ENCODE measurements around the gene DEUP1. TPM values are rescaled to one million over a fixed set of nuclear protein-coding genes. Genes with fewer than 3 reads are reported as not detected.

Gene DEUP1
- total RNA-seq, 1 donor from 2014 or later = not detected

- intact Hi-C loops (cut with DNase I) = no loop called here
- ATAC-seq (ENCODE audit: poor library complexity) (no peak), DNase-seq (no peak)
Measured at GRCh38 chr11:93464927-93465540, 134.5 kb downstream of the DEUP1 start.

GRCh38 chr11:93467054-93467453, 136.5 kb downstream of the DEUP1 start:
- DNase-seq = no peak
- intact Hi-C loops (cut with DNase I) = no loop called here
- no peak for ATAC-seq (ENCODE audit: poor library complexity)

GRCh38 chr11:93468290-93468689, 137.7 kb downstream of the DEUP1 start:
- DNase-seq (no peak), ATAC-seq (ENCODE audit: poor library complexity) (no peak)
- intact Hi-C loops (cut with DNase I) = no loop called here

- DNase-seq = no peak
- intact Hi-C loops (cut with DNase I) = no loop called here
- no peak for ATAC-seq (ENCODE audit: poor library complexity)
Measured at GRCh38 chr11:93474123-93474522, 143.6 kb downstream of the DEUP1 start.

GRCh38 chr11:93476796-93477195, 146.3 kb downstream of the DEUP1 start:
- intact Hi-C loops (cut with DNase I) = no loop called here
- ATAC-seq (ENCODE audit: poor library complexity) = no peak
- no peak for DNase-seq

- intact Hi-C loops (cut with DNase I) = no loop called here
- ATAC-seq (ENCODE audit: poor library complexity) (no peak), DNase-seq (no peak)
Measured at GRCh38 chr11:93477684-93478234, 147.2 kb downstream of the DEUP1 start.

GRCh38 chr11:93478841-93479240, 148.3 kb downstream of the DEUP1 start:
- ATAC-seq (ENCODE audit: poor library complexity) (no peak), DNase-seq (no peak)
- intact Hi-C loops (cut with DNase I) = no loop called here

GRCh38 chr11:93480256-93480655, 149.7 kb downstream of the DEUP1 start:
- no peak for ATAC-seq (ENCODE audit: poor library complexity)
- no peak for DNase-seq
- intact Hi-C loops (cut with DNase I) = no loop called here

- no peak for DNase-seq
- intact Hi-C loops (cut with DNase I) = no loop called here
- no peak for ATAC-seq (ENCODE audit: poor library complexity)
Measured at GRCh38 chr11:93480756-93481155, 150.2 kb downstream of the DEUP1 start.

GRCh38 chr11:93481279-93481678, 150.7 kb downstream of the DEUP1 start:
- intact Hi-C loops (cut with DNase I) = no loop called here
- ATAC-seq (ENCODE audit: poor library complexity) = no peak

GRCh38 chr11:93481696-93482095, 151.2 kb downstream of the DEUP1 start:
- DNase-seq = no peak
- intact Hi-C loops (cut with DNase I) = no loop called here
- ATAC-seq (ENCODE audit: poor library complexity) = peak; percentile 66

More at GRCh38 chr11:93481279-93481678, 150.7 kb downstream of the DEUP1 start:
- no peak for DNase-seq

GRCh38 chr11:93482556-93482955, 152.0 kb downstream of the DEUP1 start:
- no peak for ATAC-seq (ENCODE audit: poor library complexity)
- intact Hi-C loops (cut with DNase I) = no loop called here

GRCh38 chr11:93484716-93485115, 154.2 kb downstream of the DEUP1 start:
- intact Hi-C loops (cut with DNase I) = no loop called here
- no peak for ATAC-seq (ENCODE audit: poor library complexity)
- no peak for DNase-seq

More at GRCh38 chr11:93482556-93482955, 152.0 kb downstream of the DEUP1 start:
- DNase-seq = no peak

- no peak for ATAC-seq (ENCODE audit: poor library complexity)
- intact Hi-C loops (cut with DNase I) = no loop called here
Measured at GRCh38 chr11:93485983-93486382, 155.4 kb downstream of the DEUP1 start.

GRCh38 chr11:93487032-93487483, 156.5 kb downstream of the DEUP1 start:
- DNase-seq = no peak
- ATAC-seq (ENCODE audit: poor library complexity) = peak; percentile 58
- intact Hi-C loops (cut with DNase I) = no loop called here

More at GRCh38 chr11:93485983-93486382, 155.4 kb downstream of the DEUP1 start:
- no peak for DNase-seq

Other genes with a start within 250 kb of the DEUP1 start
- gene SLC36A4, start 132.8 kb upstream of the DEUP1 start, total RNA-seq = 7.3 TPM
- gene SMCO4, start 212.6 kb downstream of the DEUP1 start, total RNA-seq = 43.4 TPM